ENCODE measurements around the gene KDM7A.
"Not testable (repeated sequence)": the region's sequence is repeated elsewhere in the genome, so short reads cannot be mapped to it uniquely, and the experiment has no call there.

GRCh38 chr7:140202942-140203341, 26.2 kb upstream of the KDM7A start:
- not testable (repeated sequence) for TF ChIP-seq CTCF (IDR thresholded peaks at IDR 0.05; ENCODE audit: insufficient read depth, low read length); POLR2AphosphoS5 (IDR thresholded peaks at IDR 0.05; ENCODE audit: low read depth); REST (IDR thresholded peaks at IDR 0.05; ENCODE audit: insufficient replicate concordance, low read depth)
